GM18526 (cell line): ENCODE data around the gene RANBP3.

Source experiments
- POLR2A ChIP-seq: IDR thresholded peaks from 3 replicates; pipeline ENCODE4 v1.6.1; 2011; ENCODE audit not compliant: insufficient read length; ENCODE audit errors: extremely low read depth

RANBP3 gene

GRCh38 chr19:5977785-5978605, at the start of gene RANBP3:
TSS of gene RANBP3 (minus strand) at chr19:5978140. CDS start at chr19:5978082, 58 bp downstream.
- TF ChIP-seq POLR2A: peak; percentile 87

GRCh38 chr19:6026390-6027227, 48.7 kb upstream of the RANBP3 start:
- no peak for TF ChIP-seq POLR2A

- TF ChIP-seq POLR2A: no peak
Observed at GRCh38 chr19:6023936-6024335, 46.0 kb upstream of the RANBP3 start.

- no peak for TF ChIP-seq POLR2A
Observed at GRCh38 chr19:6023085-6023682, 45.2 kb upstream of the RANBP3 start.

GRCh38 chr19:6022570-6023064, 44.7 kb upstream of the RANBP3 start:
- no peak for TF ChIP-seq POLR2A

GRCh38 chr19:6021878-6022569, 44.1 kb upstream of the RANBP3 start:
- TF ChIP-seq POLR2A: no peak

GRCh38 chr19:6020972-6021805, 43.2 kb upstream of the RANBP3 start:
- TF ChIP-seq POLR2A: no peak

- no peak for TF ChIP-seq POLR2A
Observed at GRCh38 chr19:6020166-6020882, 42.4 kb upstream of the RANBP3 start.

GRCh38 chr19:6018786-6019185, 40.8 kb upstream of the RANBP3 start:
- TF ChIP-seq POLR2A: no peak

- TF ChIP-seq POLR2A: no peak
Observed at GRCh38 chr19:6017576-6017975, 39.6 kb upstream of the RANBP3 start.

GRCh38 chr19:6015841-6016545, 38.1 kb upstream of the RANBP3 start:
- TF ChIP-seq POLR2A: no peak

- TF ChIP-seq POLR2A: no peak
Observed at GRCh38 chr19:6014551-6015135, 36.7 kb upstream of the RANBP3 start.
